ENCODE measurements around the gene ETV3.

Gene ETV3

DNA sequence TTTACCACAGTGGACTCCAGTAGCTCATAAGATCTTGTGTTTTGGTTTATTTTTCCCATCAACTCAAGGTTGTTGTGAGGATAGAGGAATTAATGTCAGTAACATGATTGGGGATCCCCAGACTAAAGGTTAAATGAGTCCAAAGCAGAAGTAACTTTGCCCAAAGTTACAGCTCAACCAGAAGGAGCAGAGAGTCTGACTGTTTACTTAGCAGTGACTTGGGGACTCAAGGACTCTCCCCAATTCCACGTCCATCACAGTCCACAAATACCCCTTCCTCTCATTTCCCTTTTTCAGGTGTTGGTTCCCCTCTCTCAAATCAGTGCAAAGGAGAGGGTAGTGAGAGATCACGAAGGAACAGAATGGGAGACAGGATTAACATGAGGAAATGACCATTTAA lies 4.0 kb upstream of the ETV3 start:
- in situ Hi-C loops (cut with MboI; ENCODE audit: low pct_unique_long_range_greater_than_20kb, low sequenced_read_pairs, unreplicated experiment), result no loop called here
- TF ChIP-seq, protein P1, sequence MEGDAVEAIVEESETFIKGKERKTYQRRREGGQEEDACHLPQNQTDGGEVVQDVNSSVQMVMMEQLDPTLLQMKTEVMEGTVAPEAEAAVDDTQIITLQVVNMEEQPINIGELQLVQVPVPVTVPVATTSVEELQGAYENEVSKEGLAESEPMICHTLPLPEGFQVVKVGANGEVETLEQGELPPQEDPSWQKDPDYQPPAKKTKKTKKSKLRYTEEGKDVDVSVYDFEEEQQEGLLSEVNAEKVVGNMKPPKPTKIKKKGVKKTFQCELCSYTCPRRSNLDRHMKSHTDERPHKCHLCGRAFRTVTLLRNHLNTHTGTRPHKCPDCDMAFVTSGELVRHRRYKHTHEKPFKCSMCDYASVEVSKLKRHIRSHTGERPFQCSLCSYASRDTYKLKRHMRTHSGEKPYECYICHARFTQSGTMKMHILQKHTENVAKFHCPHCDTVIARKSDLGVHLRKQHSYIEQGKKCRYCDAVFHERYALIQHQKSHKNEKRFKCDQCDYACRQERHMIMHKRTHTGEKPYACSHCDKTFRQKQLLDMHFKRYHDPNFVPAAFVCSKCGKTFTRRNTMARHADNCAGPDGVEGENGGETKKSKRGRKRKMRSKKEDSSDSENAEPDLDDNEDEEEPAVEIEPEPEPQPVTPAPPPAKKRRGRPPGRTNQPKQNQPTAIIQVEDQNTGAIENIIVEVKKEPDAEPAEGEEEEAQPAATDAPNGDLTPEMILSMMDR (IDR thresholded peaks at IDR 0.05; ENCODE audit: extremely low read depth, insufficient read depth, missing control alignments), result no peak
- DNase-seq (ENCODE audit: low spot score), result no peak

DNA sequence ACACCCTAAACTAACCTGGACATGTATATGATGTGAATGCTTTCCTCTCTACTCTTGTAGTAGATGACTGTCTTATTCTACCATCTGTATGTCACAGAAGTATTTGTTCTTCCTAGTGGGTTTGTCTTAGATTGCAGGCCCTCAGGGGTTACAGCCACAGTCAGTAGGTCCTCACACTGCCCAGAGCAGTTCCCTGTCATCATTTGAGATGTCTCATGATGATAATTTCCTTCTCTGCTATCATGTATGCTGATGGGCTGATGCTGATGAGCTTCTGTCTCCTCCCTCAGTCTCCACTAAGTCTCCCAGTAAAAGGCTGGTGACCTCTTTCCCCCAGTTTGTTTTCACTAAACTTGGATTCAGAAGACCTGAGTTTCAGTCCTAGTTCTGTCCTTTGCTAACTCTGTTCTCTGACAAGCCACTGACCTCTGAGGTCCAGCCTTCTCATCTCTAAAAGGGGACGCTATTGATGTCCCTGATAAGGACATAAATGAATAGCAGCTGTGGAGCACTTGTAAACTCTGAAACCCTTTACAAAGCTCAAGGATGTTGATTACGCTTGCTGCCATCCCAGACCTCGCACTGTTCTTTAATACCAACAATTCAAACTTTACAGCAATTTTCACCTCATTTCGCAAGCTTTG lies 3.1 kb upstream of the ETV3 start:
- TF ChIP-seq, protein P1 (IDR thresholded peaks at IDR 0.05; ENCODE audit: extremely low read depth, insufficient read depth, missing control alignments), result no peak
- no peak for DNase-seq (ENCODE audit: low spot score)
- in situ Hi-C loops (cut with MboI; ENCODE audit: low pct_unique_long_range_greater_than_20kb, low sequenced_read_pairs, unreplicated experiment), result no loop called here

DNA sequence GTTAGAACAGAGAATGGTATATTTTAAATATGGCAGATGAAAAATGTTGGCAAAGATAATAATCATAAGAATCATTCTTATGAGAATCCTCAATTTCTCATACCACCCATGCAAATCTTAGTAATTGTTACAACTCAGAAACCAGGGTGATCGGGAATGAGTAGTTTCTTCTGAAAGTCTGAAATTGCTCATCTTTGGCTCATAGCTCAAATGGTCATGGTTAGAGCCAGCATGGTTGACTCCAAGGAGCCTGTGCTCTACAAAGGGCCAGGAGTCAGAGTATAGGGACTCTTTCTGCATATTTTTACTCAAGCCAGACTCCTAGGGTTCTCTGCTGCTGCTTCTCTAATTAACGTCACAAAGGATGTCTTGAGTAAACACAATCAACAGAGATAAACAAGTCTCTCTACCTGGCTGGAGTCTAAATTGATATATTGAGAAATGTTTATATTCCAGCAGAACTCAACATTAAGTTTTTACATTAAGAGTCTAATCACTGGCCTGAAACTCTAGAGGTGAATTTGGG lies 1.9 kb upstream of the ETV3 start:
- DNase-seq (ENCODE audit: low spot score), result no peak
- in situ Hi-C loops (cut with MboI; ENCODE audit: low pct_unique_long_range_greater_than_20kb, low sequenced_read_pairs, unreplicated experiment), result no loop called here
- TF ChIP-seq, protein P1 (IDR thresholded peaks at IDR 0.05; ENCODE audit: extremely low read depth, insufficient read depth, missing control alignments), result no peak

DNA sequence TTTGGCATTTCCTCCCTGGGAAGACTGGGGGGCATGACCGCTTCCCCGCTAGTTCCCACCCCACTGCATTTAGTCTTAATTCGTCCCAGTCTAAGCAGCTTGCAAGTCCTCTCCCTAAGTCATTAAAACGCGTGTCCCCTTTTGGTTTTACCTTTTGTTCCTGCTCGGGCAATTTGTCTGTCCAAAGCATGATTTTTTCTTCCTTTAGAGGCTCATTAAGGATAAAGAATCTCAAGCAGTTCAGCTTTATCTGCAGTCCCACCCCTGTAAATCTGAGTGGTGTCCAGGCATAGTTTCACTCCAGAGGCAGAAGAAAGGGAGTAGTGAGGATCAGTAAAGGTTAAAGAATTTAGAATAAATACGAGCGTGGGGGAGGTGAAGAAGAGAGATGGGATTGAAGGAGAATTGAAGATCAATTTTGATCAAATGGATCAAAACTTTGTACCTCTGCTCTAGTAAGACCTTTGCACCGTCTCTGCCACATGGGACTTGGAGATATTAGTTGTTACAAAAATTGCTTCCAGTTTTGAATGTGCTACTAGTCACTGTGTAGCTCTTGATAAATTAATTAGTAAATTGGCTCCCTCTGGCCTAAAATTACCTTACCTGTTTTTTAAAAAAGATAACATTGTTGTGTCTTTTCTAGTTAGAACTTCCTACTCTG lies 989 bp upstream of the ETV3 start:
- in situ Hi-C loops (cut with MboI; ENCODE audit: low pct_unique_long_range_greater_than_20kb, low sequenced_read_pairs, unreplicated experiment), result no loop called here
- TF ChIP-seq, protein P1 (IDR thresholded peaks at IDR 0.05; ENCODE audit: extremely low read depth, insufficient read depth, missing control alignments), result no peak
- no peak for DNase-seq (ENCODE audit: low spot score)

DNA sequence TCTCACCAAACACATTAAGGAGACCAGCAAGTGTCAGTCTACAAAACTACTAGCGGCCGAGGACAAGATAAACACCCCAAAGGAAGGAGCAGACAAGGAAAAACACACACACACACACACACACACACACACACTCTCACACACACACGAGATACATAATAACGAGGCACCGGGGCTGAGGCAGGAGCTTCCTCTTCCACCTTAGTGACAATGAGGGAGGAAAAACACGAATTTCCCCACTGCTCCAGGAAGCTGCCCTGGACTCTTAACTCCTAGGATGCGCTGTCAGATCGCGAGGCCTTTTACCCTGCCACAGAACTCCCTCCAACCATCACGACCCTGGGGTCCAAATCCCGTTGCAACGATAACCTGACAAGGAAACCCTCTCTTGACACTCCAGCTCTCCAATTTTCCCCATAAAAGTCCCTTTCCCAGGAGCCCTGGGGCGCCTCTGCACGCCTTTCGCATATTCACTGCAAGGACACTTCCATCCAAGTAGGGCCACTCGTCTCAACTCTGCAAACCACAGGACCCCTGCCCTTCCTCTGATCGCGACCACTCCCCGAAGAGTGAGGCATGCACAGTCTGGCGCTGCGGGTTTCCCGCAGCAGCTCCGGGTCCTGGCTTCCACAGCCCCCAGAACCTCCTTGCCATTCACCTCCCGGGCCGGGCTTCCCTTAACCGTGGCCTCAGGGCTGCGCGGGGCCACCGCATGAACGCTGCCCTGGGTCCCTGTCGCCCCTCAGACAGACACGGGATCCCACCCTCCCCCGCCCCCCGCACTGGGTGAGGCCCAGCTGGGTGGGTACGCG lies 581 bp downstream of the ETV3 start:
- DNase-seq (ENCODE audit: low spot score), result no peak
- TF ChIP-seq, protein P1 (IDR thresholded peaks at IDR 0.05; ENCODE audit: extremely low read depth, insufficient read depth, missing control alignments), result no peak
- in situ Hi-C loops (cut with MboI; ENCODE audit: low pct_unique_long_range_greater_than_20kb, low sequenced_read_pairs, unreplicated experiment), result no loop called here

DNA sequence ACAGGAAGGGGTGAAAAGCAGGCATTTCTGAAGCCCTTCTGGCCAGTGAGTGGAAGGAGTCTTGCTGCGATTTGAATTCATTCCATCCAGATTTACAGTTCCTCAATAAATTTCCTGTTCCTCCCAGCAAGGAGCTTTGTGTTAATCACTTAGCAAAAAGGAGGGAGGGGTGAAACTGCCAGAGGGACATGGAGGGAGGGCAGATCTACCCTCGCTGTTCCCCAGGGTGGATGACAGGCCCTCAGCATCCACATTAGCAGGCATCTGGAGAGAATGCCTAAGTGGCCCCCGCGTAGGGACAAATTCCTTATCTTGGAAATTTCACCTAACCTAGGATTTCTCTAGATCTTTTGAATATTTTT lies 1.2 kb downstream of the ETV3 start:
- in situ Hi-C loops (cut with MboI; ENCODE audit: low pct_unique_long_range_greater_than_20kb, low sequenced_read_pairs, unreplicated experiment), result no loop called here
- DNase-seq (ENCODE audit: low spot score), result no peak
- TF ChIP-seq, protein P1 (IDR thresholded peaks at IDR 0.05; ENCODE audit: extremely low read depth, insufficient read depth, missing control alignments), result no peak

Data from GM13977 (cell line).